Measurements from ENCODE around the gene KCNE1. TPM values are rescaled to one million over a fixed set of nuclear protein-coding genes. Genes with fewer than 3 reads are reported as not detected.

Gene KCNE1
- total and polyA plus RNA-seq, 2 of the 13 experiments (the other 11 are each of a cell fraction or from before 2014, with no cell fraction given), result 0.35 TPM; not detected in 1

GRCh38 chr21:34550182-34550799 lies 38.3 kb upstream of the KCNE1 start:
- H3K27me3 ChIP-seq (ENCODE audit: control insufficient read depth in 1 of 2, insufficient read depth in 2 of 2, low read length in 2 of 2), result no peaks in the 10 kb centered on the region
- no peaks in the 10 kb centered on the region for H3K79me2 ChIP-seq (ENCODE audit: insufficient read depth, low read length)
- TF ChIP-seq, protein P1, sequence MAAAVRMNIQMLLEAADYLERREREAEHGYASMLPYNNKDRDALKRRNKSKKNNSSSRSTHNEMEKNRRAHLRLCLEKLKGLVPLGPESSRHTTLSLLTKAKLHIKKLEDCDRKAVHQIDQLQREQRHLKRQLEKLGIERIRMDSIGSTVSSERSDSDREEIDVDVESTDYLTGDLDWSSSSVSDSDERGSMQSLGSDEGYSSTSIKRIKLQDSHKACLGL (CRISPR knock-in tag; IDR thresholded peaks at IDR 0.05), result no peak
- TF ChIP-seq GFI1 (CRISPR knock-in tag; IDR thresholded peaks at IDR 0.05; ENCODE audit: borderline replicate concordance) (no peak), ZNF83 (CRISPR knock-in tag; IDR thresholded peaks at IDR 0.05; ENCODE audit: borderline replicate concordance) (no peak), ARID2 (CRISPR knock-in tag; IDR thresholded peaks at IDR 0.05; ENCODE audit: borderline replicate concordance) (no peak), NR2C2 (CRISPR knock-in tag; IDR thresholded peaks at IDR 0.05; ENCODE audit: borderline replicate concordance) (no peak), ZFP37 (CRISPR knock-in tag; IDR thresholded peaks at IDR 0.05; ENCODE audit: borderline replicate concordance) (no peak), ISX (CRISPR knock-in tag; conservative IDR thresholded peaks at IDR 0.05) (no peak), HES4 (CRISPR knock-in tag; IDR thresholded peaks at IDR 0.05; ENCODE audit: borderline replicate concordance) (no peak), RNF2 (conservative IDR thresholded peaks at IDR 0.05; ENCODE audit: low read depth) (no peak), FOXO1 (CRISPR knock-in tag; IDR thresholded peaks at IDR 0.05) (no peak), NPAS2 (CRISPR knock-in tag; IDR thresholded peaks at IDR 0.05; ENCODE audit: borderline replicate concordance) (no peak), SP140L (CRISPR knock-in tag; IDR thresholded peaks at IDR 0.05; ENCODE audit: borderline replicate concordance) (no peak), PRMT3 (CRISPR knock-in tag; IDR thresholded peaks at IDR 0.05; ENCODE audit: borderline replicate concordance, low read depth) (no peak)
- TF ChIP-seq, protein P2, sequence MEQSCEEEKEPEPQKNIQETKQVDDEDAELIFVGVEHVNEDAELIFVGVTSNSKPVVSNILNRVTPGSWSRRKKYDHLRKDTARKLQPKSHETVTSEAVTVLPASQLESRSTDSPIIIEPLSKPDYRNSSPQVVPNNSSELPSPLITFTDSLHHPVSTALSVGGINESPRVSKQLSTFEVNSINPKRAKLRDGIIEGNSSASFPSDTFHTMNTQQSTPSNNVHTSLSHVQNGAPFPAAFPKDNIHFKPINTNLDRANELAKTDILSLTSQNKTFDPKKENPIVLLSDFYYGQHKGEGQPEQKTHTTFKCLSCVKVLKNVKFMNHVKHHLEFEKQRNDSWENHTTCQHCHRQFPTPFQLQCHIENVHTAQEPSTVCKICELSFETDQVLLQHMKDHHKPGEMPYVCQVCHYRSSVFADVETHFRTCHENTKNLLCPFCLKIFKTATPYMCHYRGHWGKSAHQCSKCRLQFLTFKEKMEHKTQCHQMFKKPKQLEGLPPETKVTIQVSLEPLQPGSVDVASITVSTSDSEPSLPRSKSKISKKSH (CRISPR knock-in tag; IDR thresholded peaks at IDR 0.05; ENCODE audit: borderline replicate concordance), result no peak
- no peak overlapping the region for H3K4me3 ChIP-seq (replicated peaks in 1 of 3; ENCODE audit: insufficient read depth in 1 of 3, low read depth in 2 of 3, low read length in 3 of 3)
- CTCF ChIA-PET (ENCODE audit: low intra/inter-chr PET ratio, low total read pairs), result no interaction called here
- ATAC-seq, result no peak
- no peak overlapping the region for H3K9ac ChIP-seq (ENCODE audit: insufficient read depth, low read depth, low read length)
- H2AFZ ChIP-seq (ENCODE audit: low read length), result no peak overlapping the region
- no peak for DNase-seq (ENCODE audit: low spot score)
- WGBS (ENCODE audit: low lambda C conversion rate), result 42% methylated on average over 2 of the region's 2 CpGs
- intact Hi-C loops (cut with micrococcal nuclease; ENCODE audit: unreplicated experiment) (no loop called here), in situ Hi-C loops (cut with HindIII; ENCODE audit: extremely low pct_ligation_motif_present, low pct_unique_long_range_greater_than_20kb) (no loop called here)
- H3K9me3 ChIP-seq (ENCODE audit: low read length), result no peaks in the 10 kb centered on the region
- no peak overlapping the region for H3K4me2 ChIP-seq (ENCODE audit: low read depth, low read length)
- peaks cover 9% of the 10 kb centered on the region for H3K4me1 ChIP-seq (ENCODE audit: insufficient read depth, low read length)
- no peaks in the 10 kb centered on the region for H4K20me1 ChIP-seq (ENCODE audit: insufficient read depth, low read length)
- H3K27ac ChIP-seq (ENCODE audit: extremely low read length, insufficient read depth, low read length), result no peak overlapping the region
- H3K36me3 ChIP-seq (replicated peaks in 1 of 2; ENCODE audit: control insufficient read depth in 1 of 2, insufficient read depth in 2 of 2, low read length in 2 of 2), result no peaks in the 10 kb centered on the region
- no peak for FAIRE-seq
- BruUV-seq (replicated peaks), result no TSS peak
- POLR2A ChIA-PET, result no interaction called here
